ENCODE data around the gene CELA3A.
A peak's percentile ranks its signal among the peaks of the same experiment; 100 is the strongest.
"Not testable (repeated sequence)": the region's sequence is repeated elsewhere in the genome, so short reads cannot be mapped to it uniquely, and the experiment has no call there.

The CELA3A gene

DNA sequence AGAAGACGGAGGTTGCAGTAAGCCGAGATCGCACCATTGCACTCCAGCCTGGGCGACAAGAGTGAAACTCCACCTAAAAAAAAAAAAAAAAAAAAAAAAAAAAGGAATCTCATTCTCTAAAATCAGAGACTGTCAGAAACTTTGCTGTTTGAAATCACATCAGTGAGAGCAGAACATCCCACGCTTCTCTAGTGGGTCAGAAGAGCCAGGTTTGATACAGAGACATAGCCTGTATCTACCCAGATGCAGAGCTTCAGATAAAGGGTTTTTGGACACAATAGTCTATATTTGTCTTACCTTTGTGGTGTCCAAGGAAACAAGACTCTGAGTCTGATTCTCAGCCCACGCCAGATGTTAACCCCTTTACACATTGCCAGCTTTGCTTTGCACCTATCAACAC is 19.6 kb downstream of the CELA3A start:
- DNase-seq: no peak

DNA sequence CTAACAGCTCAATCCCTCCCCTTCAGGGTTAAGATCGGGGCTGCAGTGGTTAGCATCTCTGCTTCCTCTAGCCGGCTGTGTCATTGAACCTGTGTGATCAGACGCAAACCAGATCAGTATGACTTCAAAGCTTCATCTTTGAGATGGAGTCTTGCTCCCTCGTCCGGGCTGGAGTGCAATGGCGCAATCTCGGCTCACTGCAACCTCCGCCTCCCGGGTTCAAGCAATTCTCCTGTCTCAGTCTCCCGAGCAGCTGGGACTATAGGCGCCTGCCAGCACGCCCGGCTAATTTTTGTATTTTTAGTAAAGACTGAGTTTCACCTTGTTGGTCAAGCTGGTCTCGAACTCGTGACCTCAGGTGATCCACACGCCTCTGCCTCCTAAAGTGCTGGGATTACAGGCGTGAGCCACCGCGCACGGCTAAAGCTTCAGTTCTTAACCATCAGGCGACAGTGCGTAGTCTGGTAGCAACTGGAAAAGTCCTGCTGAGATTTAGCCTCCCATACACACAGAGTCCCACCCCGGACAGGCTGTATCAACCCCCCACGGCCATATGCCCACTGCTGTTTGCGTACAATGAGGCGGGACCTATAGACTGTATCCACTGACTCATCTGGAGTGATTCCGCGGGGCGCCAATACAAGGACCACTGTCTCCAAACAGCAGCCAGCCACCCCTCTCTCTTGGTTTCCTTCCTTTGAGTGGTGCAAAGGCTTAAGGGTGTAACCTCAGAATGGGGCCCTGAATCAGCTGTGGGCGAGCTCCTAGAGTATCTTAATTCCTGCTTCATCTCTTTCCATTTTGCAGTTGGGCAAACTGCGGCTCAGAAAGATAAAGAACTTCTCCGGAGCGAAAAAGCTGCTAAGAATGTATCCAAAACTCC is 23.3 kb downstream of the CELA3A start:
- DNase-seq: peak; percentile 88

DNA sequence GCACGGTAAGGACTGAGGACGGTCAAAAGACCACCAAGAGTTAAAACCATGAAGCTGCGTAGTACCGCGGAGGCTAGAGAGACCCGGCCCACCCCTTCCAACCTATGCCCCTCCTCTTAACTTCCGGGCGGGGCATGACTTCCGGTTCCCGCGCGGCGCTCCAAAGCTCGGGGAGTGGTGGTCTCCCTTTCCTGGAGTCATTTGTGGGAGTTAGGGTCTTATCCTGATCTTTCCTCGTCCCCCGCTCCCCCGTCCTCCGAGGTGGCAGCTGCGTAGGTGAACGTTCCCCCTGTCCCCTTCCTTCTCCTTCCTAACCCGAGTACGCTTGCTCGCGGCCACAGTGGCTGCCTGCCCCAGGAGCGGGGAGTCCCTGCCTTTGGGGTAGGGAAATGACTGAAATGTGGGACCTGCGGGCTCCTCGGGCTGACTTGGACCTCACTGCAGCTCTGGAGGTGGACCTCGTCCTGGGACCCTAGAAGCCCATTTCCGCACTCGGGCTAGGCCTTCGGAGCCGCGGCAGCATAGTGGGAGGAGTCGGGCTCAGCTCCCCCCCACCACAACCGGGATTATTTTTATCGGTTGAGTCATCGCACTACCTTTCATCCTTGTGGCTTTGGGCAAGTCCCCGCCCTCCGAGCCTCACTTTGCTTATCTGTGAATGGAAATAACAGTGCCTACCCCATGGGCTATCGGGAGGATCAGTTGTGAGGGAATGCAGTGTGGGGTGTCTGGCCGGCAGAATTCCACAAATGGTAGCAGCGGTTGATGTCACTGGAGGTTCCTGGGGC is 24.1 kb downstream of the CELA3A start:
- peak; percentile 93 for DNase-seq

DNA sequence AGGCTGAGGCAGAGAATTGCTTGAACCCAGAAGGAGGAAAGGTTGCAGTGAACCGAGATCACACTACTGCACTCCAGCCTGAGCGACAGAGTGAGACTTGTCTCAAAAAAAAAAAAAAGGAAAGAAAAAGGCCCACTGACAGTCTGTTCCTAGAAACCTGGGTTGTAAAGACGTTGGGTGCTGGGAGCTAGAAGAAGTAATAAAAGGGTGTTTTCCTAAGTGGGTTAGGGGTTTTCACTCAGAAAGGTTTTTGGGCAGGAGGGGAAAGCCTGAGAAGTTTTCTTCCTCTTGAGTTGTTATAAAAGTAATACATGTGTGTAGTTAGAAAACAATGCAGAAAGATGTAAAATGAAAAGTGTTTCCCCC is 25.4 kb downstream of the CELA3A start:
- DNase-seq: no peak

DNA sequence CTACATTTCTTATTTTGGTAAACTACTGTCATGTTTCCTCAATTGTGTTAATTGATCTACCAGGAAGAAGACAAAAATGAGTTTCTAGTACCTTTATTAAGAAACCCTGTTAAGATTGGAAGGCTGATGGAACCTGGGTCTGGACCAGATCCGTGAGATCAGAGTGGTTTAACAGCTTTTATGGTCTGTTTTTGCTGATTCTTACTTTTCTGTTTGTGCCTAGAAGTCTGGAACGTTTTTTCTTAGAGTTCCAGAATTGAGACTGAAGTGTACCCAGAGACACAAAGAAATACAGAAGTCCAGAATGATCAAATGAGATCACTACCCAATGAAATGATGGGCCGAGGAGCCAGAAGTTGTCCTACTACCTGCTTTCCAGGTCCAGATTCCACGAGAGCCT is 28.6 kb downstream of the CELA3A start:
- no peak for DNase-seq

DNA sequence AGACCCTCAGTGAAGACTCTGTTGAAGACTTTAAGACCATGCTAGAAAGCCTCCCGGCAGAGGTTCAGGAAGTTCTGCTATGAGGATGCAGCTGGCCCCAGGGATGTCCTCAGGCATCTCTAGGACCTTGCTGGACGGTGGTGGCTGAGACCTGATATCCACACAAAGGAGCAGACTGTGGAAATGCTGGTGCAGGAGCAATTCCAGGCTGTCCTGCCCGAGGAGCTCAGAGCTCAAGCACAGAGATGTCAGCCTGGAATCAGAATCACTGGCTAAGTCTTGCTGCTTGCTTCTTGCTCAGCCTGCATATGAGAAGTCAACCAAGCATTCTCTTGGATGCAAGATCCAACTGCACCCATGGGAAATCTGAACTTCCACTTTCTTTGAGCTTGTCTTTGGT is 29.0 kb downstream of the CELA3A start:
- DNase-seq: no peak

DNA sequence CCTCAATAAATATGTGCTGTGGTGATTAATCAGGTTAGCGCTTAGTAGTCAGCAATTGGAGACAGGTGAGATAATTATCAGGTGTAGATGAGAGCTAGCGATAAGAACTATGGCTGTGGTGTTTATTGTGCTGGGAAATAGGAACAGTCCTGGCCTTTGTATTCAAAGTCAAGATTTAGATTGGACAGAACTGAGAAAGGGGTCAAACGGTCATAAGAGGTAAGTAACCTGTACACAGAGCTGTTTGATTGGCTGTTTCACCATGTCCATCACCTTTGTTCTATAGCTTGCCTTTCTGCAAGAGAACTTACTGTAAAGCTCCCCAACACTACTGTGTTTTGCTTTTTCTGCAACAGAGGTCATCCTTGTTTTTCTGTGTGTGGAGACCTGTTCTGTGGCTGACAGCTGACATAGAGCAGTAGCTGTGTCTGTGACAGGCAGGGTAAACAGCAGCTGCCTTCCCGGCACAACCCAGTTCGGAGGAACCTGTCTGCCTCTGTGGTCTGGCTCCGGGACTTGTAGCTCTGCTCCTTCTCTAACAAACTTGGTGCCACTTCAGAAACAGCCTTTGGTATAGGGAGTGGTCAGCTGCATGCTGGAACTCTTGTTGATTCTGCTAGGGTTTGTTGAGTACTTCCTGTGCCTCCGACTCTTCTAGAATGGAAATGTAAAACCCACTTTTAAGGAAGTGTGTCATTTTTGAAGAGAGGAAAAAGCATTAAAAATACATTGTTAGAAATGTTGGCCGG is 29.9 kb downstream of the CELA3A start:
- DNase-seq: no peak

DNA sequence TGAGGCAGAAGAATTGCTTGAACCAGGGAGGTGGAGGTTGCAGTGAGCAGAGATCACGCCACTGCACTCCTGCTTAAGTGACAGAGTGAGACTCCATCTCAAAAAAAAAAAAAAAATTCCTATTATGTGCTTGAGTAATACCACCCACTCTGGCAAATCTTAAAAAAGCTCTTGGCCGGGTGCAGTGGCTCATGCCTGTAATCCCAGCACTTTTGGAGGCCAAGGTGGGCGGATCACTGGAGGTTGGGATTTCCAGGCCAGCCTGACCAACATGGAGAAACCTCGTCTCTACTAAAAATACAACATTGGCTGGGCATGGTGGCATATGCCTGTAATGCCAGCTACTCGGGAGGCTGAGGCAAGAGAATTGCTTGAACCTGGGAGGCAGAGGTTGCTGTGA is 33.4 kb downstream of the CELA3A start:
- not testable (repeated sequence) for DNase-seq

DNA sequence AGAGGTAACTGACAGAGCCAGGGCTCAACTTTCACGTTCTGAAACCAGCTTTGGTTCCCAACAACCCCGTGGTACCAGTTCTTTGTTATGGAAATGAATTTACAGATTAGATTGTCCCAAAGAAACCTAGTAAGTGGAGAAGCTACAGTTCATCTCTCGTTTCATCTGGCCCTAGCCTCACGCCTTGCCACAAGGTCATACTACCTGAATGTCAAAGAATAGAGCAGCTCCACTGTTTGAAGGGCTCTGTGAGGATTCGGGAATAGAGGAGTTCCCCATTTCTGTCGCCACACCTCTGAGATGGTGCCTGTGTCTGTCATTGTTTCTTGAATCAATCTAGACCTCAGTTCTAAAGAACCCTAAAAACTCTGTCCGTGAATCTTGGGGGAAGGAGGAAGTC is 36.1 kb downstream of the CELA3A start:
- no peak for DNase-seq

DNA sequence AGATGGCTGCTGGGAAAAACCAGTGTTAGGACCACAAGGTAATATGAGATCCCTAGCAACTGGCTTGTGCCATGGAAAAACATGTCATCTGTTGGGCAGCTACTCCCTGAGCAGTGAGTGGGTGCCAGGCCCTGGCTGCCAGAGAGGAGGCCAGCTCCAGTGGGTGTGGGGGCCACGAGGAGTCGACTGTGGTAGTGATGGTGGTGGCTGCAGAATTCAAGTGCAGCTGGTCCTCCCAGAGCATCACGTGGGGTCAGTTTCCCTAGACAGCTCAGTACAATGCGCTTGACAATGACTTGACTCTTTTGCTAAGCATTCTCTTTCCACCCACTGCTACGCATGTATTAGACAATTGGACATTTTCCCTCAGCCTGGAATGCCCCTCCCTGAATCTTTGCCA is 36.6 kb downstream of the CELA3A start:
- DNase-seq: no peak

DNA sequence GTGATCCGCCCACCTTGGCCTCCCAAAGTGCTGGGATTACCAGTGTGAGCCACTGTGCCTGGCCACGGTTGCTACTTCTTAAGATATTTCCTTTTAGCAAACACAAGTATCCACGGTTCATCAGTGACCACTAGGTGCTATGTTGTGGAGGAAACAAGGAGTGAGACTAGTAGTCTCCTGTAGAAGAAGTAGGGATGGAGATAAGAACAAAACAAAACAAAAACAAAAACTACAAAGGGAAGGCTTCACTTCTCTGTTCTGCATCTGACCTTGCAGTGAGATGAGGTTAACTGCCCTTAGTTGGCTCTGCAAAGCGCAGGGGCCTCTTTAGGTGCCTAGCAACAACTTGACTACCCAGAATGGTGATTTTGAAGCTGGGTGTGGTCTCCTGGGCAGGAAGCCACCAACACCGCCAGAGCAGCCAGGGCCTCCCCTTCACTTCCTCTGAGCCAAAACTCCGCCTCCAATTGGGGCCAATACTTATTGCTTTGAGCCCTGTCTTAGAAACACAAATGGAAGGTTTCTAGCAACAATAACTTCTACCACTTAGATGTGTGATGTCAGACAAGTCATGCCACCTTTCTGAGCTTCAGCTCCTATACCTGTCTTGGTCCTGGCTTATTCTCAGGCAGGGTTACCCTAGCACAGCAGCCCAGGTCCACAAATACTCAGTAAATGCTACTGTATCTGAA is 38.3 kb downstream of the CELA3A start:
- DNase-seq: peak; percentile 98

DNA sequence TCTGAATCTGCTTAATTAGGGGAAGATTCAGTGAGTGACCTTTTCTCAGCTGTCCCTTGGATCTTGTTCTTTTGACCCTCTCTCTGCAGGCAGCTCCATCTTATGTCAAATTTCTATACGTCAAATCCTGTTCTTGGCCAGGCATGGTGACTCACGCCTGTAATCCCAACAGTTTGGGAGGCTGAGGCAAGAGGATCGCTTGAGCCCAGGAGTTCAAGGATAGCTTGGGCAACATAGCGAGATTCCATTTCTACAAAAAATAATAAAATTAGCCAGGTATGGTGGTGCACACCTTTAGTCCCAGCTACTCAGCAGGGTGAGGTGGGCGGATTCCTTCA is 38.8 kb downstream of the CELA3A start:
- DNase-seq: no peak

DNA sequence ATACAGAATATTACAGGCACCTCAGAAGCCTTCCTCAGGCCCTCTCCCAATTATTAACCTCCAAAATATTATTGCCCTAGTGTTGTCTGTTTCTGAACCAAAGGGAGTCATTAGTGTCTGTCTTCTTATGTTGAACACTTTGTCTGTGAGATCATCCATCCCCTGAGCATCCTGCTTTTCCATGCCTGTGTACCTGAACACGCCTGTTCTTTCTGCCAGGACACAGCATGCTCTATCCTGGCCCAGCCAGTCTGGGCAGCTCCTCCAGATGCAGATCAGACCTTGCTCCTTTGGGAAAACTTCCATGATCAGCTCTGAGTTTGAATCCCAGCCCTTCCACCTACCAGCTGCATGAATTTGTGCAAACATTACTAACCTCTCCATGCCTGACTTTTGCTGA is 40.0 kb downstream of the CELA3A start:
- DNase-seq: no peak

DNA sequence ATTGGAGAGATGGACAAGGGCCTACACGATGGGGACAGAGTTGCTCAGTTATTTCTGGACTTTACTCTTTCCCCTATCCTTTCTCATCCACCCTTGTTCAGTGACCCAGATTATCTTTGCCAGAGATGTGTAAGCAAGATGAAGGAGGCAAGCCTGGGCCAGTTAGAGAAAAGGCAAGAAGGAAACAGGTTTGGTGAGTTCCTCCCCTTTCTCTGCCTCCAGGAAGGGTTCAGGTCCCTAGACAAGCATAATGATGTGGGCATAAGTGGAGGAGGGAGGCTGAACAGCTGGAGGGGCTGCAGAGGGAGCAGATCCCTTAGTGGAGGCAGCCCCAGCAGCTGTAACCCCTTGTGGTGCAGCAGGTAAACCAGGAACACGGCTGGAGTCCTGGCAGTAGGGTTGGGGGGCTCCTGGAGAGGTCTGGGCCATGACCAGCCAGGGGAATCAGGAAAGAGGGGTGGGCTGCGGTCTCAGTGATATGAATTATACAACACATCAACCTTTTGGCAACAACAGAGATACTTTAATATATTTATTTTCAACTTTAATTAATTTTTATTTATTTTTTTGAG is 41.8 kb downstream of the CELA3A start:
- DNase-seq: no peak

DNA sequence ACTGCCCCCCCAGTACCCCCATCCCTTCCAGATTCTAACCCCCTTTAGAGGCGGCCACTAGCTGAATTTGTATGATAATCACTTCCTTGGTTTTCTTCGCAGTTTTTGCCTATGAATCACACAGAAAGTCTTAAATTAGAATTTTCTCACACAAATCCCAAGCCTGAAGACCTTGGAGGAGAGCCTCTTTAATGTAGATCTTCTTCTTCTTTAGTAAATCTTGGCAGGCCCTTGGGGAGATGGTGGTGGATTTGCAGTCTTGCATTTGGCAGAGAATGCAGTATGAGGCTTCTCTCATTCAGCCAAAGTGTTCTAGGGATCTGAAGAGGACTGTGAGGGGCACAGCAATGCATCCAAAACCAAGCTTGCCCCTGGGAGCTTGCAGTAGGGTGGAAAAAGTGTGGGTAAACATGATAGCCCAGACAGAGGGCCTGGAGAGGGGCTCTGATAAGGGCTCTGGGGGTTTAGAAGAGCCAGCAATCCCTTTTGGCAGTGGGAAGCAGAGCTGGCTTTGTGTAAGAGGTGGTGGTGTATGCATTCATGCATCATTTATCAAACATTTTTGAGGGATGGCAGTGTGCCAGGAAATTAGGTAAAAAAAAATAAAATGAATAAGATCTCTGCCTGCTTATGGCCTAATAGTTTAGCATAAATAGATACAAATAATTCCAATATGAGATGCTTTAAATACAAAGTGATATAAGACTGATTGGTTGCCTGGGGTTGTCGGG is 43.4 kb downstream of the CELA3A start:
- no peak for DNase-seq

DNA sequence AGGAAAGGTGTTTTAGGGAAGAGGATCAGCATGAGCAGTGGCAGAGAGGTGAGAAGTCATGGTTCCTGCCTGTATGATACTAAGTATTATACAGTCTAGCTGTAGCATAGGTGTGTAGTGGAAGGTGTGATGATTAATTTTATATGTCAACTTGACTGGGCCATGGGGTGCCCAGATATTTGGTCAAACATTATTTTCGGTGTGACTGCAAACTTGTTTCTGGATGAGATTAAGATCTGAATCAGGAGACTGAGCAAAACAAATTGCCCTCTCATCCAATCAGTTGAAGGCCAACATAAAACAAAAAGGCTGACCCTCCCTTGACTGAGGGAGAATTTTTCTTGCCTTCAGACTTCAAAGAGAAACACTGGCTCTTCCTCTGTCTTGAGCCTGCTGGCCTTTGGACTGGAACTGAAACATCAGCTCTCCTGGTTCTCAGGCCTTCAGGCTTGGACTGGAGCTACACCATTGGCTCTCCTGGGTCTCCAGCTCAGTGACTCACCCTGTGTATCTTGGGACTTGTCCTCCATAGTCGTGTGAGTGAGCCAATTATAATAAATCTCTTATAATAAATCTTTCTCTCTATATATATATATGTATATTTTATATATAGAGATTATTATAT is 44.3 kb downstream of the CELA3A start:
- no peak for DNase-seq

DNA sequence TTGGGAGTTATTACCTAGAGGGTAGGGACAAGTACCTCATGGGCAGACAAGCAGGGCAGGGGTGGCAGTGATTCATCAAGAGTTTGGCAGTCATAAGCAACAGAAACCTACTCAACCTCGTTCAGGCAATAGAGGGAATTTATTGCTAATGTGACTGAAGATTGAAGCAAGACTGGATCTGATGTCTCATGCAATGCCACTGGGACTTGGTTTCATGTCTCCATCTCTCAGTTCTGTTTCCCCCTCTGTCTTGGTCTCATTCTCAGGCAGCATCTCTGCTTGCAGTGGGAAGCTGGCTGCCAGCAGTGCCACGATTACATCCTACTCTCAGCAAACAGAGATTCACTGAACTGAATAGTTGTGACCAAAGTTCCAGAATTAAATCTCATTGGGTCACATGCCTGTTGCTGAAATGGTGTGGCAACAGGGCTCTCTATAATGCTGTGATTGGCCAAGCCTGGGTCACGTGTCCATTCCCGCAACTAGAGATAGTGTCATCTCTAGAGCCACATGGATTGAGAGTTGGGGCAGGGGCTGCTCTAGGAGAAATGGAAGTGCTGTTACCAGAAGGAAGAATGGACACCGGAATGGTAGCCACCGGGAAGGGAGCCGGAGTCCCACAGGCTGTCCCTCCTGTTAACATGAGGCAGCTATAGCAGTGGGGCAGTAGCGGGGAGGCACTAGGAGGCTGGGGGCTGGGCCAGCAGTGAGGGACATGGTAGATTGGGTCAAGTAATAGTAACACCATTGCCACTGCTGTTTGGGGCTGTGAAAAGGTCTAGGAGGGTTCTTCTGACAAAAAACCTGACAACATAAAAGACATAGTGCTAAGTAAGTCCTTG is 47.1 kb downstream of the CELA3A start:
- no peak for DNase-seq

DNA sequence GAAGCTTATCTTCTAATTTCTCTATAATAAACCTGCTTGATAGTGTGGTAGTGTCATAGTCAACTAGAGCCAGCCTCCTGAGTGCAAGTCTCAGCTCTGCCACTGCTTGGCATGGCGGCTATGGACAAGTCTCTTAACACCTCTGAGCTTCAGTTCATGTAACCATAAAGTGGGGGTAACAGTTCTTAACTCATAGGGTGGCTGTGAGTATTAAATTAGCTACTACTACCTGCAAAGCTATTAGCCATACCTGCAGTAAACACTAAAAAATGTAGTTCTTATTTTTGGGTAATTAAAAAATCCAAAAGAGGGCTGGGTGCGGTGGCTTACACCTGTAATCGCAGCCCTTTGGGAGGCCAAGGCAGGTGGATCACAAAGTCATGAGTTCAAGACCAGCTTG is 48.9 kb downstream of the CELA3A start:
- no peak for DNase-seq

DNA sequence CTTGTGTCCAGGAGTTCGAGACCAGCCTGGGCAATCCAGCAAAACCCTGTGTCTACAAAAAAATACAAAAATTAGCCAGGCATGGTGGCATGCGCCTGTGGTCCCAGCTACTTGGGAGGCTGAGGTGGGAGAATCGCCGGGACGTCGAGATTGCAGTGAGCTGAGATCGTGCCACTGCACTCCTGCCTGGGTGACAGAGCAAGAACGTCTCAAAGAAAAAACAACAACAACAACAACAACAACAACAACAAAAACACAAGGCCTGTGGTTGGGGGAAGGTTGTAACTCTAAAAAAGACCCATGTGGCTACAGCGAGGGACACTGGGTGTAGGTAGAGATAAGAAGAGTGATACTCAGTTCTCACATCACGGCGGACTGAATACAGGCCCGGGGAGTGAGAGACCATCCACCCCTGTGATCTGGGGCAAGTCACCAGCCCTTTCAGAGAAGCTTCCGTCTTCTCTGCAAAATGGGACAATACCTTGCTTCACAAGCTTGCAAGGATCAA is 50.2 kb downstream of the CELA3A start:
- DNase-seq: no peak
